ENCODE data around the gene C20orf202. TPM values are rescaled to one million over a fixed set of nuclear protein-coding genes. Genes with fewer than 3 reads are reported as not detected.
"Not testable (repeated sequence)": the region's sequence is repeated elsewhere in the genome, so short reads cannot be mapped to it uniquely, and the experiment has no call there.

The C20orf202 gene
- total RNA-seq, 2 experiments from 2014 or later, result not detected

GRCh38 chr20:1204576-1204975 lies 1.3 kb downstream of the C20orf202 start:
- POLR2A ChIA-PET, result no interaction called here
- CTCF ChIA-PET, result no interaction called here

- ChIA-PET POLR2A (no interaction called here), CTCF (interaction anchor here (0.6 kb wide), 1 partner anchor 231 kb away, joined by 3 read pairs; no protein-coding TSS in a partner anchor)
These were observed 2.5 kb downstream of the C20orf202 start for GRCh38 chr20:1205802-1206201.

DNA sequence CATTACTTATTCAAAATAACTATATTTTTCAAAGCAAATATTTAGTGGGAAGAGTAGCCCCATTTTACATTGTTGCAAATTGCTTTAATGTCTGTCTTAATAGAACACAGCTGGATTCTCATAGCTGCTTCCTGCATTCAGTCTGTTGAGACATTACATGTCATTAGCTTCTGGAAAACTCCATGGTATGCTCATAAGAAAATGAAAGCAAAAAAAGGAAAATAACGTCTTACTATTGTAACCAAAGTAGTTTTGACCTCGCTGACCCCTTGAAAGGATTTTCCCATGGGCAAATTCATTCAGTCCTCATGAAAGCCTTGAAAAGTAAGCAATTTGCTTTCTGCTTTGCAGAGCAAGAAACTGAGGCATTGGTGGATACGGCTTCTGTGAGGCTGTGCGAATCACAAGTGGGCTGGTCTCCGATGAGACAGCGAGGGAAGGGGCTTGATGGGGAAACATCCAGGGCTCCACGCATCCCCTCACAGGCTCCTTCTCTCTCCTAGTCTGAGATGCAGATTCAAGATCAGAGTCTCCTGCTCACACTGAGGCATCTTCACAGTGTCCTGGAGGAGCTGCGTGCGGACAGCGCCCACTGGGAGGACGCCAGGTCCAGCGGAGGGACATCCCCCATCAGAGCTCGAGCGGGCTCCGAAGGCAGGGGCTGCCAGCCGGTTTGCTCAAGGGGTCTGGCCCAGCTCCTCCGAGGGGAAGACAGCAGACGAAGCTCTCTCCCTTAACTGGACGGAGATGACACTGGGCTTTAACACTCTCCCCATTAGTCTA lies 3.3 kb downstream of the C20orf202 start:
- ChIA-PET CTCF (interaction anchor here (0.6 kb wide), 1 partner anchor 388 kb away, joined by 5 read pairs; no protein-coding TSS in a partner anchor), POLR2A (no interaction called here)

GRCh38 chr20:1207293-1207878 lies 4.1 kb downstream of the C20orf202 start:
- CTCF ChIA-PET, result no interaction called here
- POLR2A ChIA-PET, result no interaction called here

- ChIA-PET CTCF (interaction anchor here (1.2 kb wide), 1 partner anchor 101 kb away, joined by 4 read pairs; no protein-coding TSS in a partner anchor), POLR2A (no interaction called here)
These were observed 6.5 kb downstream of the C20orf202 start for GRCh38 chr20:1209447-1210387.

- CTCF ChIA-PET, result no interaction called here
- POLR2A ChIA-PET, result no interaction called here
These were observed 7.2 kb downstream of the C20orf202 start for GRCh38 chr20:1210501-1210900.

DNA sequence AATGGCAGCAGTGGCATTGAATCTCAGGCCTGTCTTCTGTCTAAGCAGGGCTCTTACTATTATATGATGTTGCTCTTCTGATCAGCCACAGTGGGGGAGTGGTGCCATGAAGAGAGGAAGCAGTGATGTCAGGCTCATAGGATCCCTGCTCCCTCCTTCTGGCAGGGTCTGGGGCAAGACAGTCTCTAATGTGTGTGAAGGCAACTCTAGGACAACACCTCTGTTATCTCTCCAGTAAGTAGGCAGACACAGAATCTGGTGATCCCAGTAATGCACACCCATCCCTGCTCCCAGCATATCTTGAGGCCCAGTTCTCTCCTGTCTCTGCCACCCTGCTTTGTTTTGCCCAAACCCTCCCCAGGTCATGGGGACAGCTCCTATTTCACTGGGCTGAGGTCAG lies 8.8 kb downstream of the C20orf202 start:
- ChIA-PET POLR2A (no interaction called here), CTCF (interaction anchor here (1.0 to 1.7 kb wide), 5 partner anchors 13 to 255 kb away, joined by 3 to 5 read pairs (median 3); no protein-coding TSS in a partner anchor)

- CTCF ChIA-PET, result interaction anchor here (0.6 to 1.7 kb wide), 7 partner anchors 12 to 398 kb away, joined by 3 to 5 read pairs (median 3); no protein-coding TSS in a partner anchor
- POLR2A ChIA-PET, result no interaction called here
These were observed 9.5 kb downstream of the C20orf202 start for GRCh38 chr20:1212607-1213396.

DNA sequence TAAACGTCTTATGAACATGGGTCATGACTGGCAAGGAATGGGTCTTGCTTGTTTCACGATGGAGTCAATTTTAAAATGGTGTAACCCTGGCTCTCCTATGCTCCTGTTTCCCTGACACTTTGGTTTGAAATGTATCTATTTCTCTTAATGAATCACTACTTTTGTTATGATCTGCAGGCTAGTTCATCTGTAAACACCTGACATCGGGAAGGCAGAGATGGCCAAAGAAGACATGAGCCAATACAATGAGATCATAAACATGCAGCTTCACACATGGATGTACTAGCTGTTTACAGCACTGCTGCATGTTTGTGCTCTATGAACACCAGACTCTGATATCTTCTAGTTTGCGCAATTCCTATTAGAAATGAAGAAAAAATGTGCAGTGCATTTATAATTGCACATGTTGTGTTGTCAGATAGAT lies 11.6 kb downstream of the C20orf202 start:
- POLR2A ChIA-PET, result no interaction called here
- CTCF ChIA-PET, result no interaction called here

DNA sequence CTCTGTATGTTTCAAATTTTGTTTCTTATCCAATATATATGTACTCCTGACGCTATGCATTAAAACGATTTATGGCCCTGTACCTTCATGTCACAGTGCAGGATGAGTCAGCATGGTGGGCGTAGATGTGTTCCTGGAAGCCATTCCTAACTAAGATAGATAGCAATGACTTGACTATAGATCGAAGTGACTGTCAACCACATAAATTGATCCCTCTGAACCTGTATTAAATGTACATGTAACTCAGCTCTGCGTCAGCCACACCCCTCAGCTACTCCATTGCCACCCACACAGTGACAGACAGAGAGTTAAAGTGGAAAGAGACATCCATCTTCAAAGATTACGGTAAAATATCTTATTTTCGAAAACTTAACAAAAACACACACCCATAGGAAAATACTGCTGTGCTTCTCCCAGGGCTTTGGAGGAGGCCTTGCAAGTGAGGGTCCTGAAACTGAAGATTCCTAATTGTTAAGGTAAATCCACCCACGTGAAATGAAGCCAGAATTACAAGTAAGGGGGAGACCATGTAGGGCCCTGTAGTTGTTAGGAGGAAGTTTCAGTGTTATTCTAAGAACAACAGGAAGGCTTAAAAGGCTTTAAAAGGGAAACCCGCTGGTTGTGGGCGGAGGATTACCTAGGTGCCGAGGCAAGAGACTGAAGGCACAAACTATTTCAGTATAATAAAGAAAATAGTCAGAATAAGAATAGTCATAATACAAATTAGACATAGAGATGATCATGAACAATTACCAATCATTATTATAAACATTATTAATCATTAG lies 12.3 kb downstream of the C20orf202 start:
- ChIA-PET POLR2A (no interaction called here), CTCF (no interaction called here)

DNA sequence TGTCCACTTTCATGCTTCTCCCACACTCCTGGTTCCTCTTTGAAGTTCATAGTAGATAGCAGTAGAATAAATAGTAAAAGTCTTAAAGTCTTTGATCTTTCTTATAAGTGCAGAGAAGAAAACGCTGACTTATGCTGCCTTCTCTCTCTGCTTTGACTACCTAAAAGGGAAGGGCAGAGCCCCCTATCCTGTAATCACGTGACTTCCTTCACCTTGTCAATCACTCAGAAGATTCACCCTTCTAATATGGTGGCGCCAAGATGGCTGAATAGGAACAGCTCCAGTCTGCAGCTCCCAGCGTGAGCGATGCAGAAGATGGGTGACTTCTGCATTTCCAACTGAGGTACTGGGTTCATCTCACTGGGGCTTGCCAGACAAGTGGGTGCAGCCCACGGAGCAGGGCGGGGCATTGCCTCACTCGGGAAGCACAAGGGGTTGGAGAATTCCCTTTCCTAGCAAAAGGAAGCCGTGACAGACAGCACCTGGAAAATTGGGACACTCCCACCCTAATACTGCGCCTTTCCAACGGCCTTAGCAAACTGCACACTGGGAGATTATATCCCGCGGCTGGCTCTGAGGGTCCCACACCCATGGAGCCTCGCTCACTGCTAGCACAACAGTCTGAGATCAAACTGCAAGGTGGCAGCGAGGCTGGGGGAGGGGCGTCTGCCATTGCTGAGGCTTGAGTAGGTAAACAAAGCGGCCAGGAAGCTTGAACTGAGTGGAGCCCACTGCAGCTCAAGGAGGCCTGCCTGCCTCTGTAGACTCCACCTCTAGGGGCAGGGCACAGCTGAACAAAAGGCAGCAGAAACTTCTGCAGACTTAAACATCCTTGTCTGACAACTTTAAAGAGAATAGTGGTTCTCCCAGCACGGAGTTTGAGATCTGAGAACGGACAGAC lies 13.5 kb downstream of the C20orf202 start:
- CTCF ChIA-PET, POLR2A ChIA-PET: not testable (repeated sequence)

GRCh38 chr20:1222750-1223149 lies 19.5 kb downstream of the C20orf202 start:
- POLR2A ChIA-PET, CTCF ChIA-PET: not testable (repeated sequence)

DNA sequence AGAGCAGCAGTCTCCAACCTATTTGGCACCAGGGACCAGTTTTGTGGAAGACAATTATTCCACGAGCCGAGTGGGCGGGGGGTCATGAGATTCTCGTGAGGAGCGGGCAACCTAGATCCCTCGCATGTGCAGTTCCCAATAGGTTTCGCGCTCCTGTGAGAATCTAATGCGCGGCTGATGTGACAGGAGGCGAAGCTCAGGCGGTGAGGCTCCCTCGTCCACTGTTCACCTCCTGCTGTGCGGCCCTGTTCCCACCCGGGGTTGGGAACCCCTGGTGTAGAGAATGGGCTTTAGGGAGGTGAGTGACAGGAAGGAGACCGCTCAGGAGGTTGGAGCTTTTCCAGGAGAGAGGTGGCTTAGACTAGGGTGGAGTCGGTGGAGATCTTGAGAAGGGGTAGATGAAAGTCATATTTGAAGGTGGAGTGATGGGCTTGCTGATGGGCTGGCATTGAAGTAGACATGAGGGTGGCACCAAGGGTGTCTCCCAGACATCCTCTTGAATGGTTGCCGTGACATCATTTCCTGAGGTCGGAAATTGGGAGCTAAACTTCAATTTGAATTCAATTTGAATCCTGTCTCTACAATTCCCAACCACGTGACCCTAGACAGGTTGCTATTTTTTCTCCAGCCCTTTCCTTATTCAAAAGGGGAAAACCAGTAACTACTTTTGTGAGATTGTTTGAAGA lies 21.1 kb downstream of the C20orf202 start:
- CTCF ChIA-PET, result interaction anchor here (1.2 kb wide), 1 partner anchor 12 kb away, joined by 3 read pairs; no protein-coding TSS in a partner anchor
- POLR2A ChIA-PET, result no interaction called here

GRCh38 chr20:1225263-1225782 lies 22.1 kb downstream of the C20orf202 start:
- ChIA-PET CTCF (interaction anchor here (1.2 kb wide), 1 partner anchor 13 kb away, joined by 3 read pairs; no protein-coding TSS in a partner anchor), POLR2A (interaction anchor here (0.5 kb wide), 1 partner anchor 1946 kb away, joined by 9 read pairs; no protein-coding TSS in a partner anchor)

DNA sequence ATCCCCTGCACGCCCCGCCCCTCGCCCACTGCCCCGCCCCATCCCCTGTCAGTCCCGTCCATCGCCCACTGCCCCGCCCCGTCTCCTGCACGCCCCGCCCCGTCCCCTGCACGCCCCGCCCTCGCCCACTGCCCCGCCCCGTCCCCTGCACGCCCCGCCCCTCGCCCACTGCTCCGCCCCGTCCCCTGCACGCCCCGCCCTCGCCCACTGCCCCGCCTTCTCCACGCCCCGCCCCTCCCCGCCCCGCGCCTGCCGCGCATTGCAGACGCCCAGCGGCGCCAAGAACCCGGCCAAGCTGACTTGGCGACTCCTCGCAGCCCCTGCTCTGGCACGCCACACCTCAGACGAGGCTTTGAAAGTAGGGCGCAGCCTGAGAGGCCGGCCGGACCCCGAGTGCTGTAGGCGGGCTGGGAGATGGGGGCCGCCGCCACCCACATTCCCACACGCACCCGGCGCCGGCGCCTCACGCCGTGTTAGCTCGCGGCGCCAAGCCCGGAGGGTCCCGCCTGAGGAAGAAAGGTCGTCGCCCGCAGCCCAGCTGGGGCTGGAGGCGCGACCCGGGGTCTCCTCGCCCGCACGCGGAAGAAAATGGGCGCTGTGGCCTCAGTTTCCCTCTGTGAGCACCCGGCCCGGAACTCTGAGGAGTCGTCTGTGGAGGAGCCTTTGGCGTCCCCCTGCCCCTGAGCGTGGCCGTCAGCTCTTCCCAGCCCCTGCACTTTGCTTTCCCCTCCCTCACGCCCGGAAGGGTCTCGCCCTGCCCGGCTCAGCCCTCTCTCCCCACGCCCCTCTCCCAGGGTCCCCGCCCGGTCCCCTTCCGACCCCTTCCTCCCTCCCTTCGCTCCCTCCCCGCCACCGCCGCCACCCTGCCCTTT lies 22.8 kb downstream of the C20orf202 start, which contains the start of gene RAD21L1:
RAD21L1 (plus strand) TSS at position 262 of the 872 bp plus-strand sequence. CDS start 2,410 bp downstream, outside the sequence.
- CTCF ChIA-PET, result interaction anchor here (1.2 kb wide), 1 partner anchor 13 kb away, joined by 3 read pairs; no protein-coding TSS in a partner anchor
- POLR2A ChIA-PET, result interaction anchor here (0.5 kb wide), 1 partner anchor 1945 kb away, joined by 9 read pairs; no protein-coding TSS in a partner anchor

All from activated CD8-positive, alpha-beta memory T cell treated with anti-CD3 and anti-CD28 coated beads for 36 hours (primary cell).